NCI-H146 treated with DMSO at 0.1 percent for 48 hours (cell line): Measurements from ENCODE around the gene TCFL5.

Source experiments
- DNase-seq: peaks from one replicate; lab custom pipeline; 2025; ENCODE audit not compliant: unreplicated experiment; lab: John Stamatoyannopoulos, UW

TCFL5 gene

GRCh38 chr20:62824476-62825332 is 36.9 kb downstream of the TCFL5 start:
- no peak for DNase-seq

GRCh38 chr20:62823688-62824475 is 37.7 kb downstream of the TCFL5 start:
- DNase-seq: no peak

DNA sequence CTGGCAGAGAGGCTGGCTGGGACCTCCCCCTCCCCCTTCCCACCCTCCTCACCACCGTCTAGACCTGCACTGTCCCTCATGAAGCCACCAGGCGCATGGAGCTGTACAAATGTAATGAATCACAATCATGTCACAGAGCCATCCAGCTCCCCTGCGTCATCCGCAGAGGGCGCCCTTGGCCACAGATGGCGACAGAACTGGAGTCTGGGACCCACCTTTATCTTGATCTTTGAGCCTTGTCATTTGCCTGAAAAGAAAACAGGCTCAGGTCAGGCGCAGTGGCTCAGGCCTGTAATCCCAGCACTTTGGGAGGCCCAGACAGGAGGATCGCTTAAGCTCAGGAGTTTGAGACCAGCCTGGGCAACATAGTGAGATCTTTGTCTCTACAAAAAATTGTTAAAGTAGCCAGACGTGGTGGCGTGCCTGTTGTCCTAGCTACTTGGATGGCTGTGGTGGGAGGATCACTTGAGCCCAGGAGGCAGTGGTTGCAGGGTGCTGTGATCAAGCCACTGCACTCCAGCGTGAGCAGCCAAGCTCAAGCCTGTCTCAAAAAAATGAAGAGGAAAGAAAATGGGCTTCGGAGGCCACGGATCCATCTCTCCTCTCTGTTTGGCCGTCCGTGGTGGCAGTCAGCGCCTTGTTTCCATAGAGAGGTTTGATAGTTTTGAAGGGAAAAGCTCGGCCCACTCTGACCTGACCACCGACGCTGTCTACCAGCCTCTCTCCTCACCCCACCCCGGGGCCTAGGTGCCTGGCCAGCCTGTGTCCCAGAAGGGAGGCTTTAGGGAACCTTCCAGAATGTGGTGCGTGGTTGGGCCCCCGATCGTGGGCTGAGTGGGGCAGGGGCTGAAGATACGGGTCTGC is 38.6 kb downstream of the TCFL5 start:
- peak; percentile 42 for DNase-seq

DNA sequence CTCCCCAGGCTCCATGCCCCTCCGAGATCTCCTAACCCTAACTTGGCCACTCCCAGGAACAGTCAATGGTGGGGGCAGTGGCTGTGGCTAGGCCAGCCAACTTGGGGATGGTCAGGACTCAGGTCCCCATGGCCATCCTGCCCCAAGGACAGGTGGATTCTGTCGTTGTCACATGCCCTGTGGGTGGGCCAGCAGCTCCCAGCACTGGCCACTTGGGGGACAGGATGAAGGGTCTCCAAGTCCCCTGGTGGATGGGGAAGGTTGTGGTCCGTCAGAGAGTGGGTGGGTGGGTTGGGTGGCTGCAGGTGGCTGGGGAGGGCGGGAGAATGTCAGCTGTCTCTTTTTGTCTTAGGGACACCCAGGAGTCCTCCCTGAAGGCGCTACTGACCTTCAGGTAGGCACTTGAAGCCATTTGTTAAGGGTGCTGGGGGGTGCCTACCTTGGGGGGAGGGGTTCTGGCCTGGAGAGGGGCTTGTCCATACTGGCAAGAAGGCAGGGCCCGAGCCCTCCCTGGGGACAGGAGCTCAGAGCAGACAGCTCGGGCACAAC is 39.3 kb downstream of the TCFL5 start:
- no peak for DNase-seq

DNA sequence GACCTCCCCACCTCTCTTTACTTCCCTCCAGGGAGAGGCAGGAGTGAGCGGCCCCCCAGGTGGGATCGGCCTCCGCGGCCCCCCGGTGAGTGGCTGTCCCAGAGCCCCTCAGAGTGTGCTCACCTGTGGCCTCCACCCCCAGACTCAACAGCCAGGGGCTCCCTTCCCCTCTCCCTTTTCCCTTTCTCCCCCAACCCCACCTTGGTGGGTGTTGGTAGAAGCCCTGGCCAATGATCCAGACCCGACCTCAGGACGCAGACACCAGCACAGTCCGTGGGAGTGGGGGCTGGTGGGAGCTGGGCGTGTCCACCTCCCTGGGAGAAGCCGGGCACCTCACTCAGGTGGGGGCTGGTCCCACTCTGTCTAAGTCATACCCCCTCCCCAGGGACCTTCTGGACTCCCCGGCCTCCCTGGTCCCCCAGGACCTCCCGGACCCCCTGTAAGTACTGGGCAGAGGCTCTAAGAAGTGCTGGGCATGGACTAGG is 39.9 kb downstream of the TCFL5 start:
- no peak for DNase-seq

DNA sequence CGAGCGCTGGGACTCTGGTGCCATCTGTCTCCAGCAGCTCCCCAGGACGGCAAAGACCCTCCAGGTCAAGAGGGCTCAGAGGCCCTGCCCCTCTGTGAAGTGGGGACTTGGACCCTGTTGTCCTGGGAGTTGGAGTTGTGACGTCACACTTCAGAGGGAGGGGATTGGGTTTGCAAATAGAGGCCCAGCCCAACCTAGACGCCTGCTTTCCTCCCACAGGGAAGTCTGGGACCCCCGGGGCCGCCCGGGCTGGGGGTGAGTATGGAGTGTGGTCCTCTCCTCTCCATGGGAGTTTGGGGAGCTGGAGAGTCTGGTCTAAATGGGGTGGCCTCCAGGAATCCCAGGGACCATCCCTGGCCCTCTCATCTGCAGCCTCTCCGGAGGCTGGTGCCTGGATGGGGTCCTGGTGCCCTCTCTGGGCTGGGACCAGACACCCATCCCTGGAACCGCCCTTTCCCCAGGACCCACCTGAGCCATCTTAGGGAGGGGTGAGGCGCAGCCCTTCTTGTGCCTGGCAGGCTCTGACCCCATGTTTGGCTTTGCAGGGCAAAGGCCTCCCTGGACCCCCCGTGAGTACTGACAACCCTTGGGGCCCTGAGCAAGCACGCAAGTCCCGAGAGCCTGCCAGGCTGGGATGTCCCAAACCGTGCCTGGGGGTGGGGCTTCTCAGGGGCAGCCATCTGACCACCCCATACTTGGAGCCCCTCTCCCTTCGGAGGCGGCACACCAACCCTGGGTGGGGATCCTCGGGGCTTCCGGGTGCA is 40.5 kb downstream of the TCFL5 start:
- no peak for DNase-seq

DNA sequence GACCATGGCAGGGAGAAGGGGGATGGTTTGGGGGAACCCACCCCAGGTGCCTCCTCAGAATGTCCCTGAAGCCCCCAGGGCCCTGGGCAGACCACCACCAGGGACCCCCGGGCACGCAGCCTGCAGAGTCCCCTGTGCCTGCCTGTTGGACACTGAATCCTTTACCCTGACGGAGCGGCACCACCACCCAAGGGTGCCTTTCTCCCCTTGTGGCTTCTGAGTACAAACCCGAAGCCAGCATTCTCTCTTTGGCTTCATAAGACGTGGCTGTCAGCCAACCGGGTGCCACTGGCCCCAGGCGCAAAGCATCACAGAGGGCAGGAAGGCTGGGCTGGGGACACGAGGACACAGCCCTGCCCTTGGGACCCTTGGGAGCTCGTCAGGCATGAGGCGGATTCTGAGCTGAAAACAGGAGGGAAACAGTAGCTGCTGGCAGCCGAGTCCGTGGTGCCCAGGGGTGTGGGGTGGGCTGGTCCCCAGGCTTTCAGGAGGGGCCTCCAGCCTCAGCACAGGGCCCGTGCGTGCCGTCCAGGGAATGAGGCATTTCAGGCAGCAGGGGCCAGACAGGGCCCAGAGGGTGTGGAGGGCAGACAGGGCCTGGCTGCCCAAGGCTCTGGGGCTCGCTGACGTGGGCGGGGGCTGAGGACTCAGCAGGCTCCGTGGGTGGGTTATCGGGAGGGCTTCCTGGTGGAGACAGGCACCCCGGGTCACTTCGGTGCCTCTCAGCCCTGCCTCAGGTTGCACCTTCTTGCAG is 41.2 kb downstream of the TCFL5 start:
- no peak for DNase-seq

DNA sequence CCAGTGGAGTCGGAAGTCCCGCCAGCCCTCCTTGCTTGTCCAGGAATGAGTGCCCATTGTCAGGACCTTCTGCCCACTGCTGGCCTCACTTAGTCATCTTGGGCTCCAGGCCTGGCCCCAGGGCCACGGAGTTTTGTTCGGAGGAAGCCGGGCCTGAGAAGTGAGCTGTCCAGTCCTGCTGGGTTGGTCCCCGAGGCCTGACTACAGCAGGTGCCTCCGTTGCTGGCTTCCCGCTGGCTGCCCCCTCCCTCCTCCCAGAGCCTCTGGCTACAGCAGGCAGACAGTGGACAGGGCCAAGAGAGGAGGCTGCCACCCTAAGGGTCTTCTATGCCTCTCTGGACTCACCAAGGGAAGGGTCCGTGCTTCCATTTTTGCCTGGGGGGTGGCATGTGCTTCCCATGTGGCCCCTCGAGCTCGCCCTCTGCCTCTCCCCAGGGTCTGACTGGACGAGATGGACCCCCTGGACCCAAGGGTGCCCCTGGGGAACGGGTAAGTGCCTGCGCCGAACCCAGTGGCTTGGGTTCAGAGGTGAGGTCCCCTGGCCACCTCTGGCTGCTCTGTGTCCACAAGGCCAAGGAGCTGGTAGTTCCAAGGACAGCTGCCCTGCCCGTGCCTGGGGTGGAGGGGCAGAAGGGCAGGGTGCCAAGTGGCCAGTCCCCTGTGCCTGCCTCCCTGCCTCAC is 42.0 kb downstream of the TCFL5 start:
- DNase-seq: peak; percentile 47

- DNase-seq: no peak
These were observed 42.8 kb downstream of the TCFL5 start for GRCh38 chr20:62818592-62819493.

GRCh38 chr20:62817975-62818591 is 43.5 kb downstream of the TCFL5 start:
- DNase-seq: no peak

- DNase-seq: no peak
These were observed 44.4 kb downstream of the TCFL5 start, which contains the start of gene COL9A3 for GRCh38 chr20:62816884-62817873. Gene COL9A3, plus strand, starts transcription at chr20:62817050. Its CDS starts 15 bp downstream, at chr20:62817065.

GRCh38 chr20:62816031-62816883 is 45.4 kb downstream of the TCFL5 start:
- no peak for DNase-seq

DNA sequence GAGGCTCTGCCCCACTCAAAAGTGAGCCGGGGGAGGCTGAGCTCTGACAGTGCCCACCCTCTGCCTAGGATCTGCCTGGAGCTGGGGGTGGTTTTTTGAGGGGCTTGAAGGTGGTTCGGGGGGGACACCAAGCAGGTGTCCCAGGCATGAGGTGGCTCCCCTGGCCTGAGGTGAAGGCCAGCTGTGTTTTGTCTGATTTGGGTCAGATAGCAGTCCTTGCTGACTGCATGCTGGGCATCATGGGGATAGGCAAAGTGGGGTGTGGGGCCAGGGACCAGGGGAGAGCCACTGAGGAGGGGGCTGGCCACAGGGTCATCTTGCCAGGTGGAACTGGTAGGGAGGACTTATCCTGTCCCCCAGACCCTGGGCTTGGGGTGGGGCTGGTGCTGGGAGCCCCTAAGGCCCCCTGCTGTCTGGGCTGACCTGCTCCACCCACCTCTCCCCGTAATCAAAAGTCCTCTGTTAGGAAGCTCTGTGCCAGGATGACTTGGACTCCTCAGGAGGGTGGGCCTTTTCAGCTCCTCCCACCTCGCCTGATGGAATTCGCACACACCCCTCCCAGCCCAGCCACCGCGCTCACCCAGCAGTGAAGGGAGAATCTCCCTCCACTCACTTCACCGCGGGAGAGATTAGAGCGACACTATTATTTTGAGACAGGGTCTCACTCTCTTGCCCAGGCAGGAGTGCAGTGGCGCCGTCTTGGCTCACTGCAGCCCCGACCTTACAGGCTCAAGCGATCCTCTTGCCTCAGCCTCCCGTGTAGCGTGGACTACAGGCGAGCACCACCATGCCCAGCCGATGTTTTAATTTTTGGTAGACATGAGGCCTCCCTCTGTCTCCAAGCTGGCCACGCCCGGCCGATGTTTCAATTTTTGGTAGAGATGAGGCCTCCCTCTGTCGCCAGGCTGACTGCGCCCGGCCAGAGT is 46.3 kb downstream of the TCFL5 start:
- DNase-seq: no peak

DNA sequence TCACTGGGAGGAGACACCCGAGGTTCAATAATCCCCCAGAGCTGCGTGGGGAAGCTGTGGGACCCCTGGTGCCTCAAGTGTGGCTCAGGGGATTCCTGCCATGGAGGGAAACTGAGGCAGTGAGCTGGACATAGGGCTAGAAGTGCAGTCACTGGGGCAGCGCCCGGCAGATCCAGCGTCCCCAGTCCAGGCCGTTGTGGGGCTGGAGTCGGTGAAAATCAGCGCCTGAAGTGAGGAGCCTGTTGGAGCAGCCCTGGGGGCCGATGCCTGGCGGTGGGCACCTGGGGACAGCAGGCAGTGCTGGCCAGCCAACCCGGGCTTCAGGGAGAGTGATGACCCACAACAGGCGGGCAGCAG is 46.9 kb downstream of the TCFL5 start:
- DNase-seq: no peak
